PC-9 (cell line): Measurements from ENCODE around the gene PSMB9.

Experiments used
- CTCF ChIP-seq: fragments of 200-600 bp; sonication (generic); conservative IDR thresholded peaks from 2 replicates; pipeline ENCODE4 v1.6.1; 2017; ENCODE audit warnings: mixed run types, antibody characterized with exemption, mild to moderate bottlenecking, moderate library complexity
- EZH2 ChIP-seq: fragments of 200-600 bp; sonication (generic); IDR thresholded peaks from 2 replicates; pipeline ENCODE4 v1.8.0; 2017; ENCODE audit warnings: antibody characterized with exemption, low read depth

- no peak for TF ChIP-seq EZH2
- no peak for TF ChIP-seq CTCF
Observed at GRCh38 chr6:32883789-32884188, 29.8 kb downstream of the PSMB9 start.
